Keratinocyte (primary cell): Measurements from ENCODE around the gene MPP2. TPM values are rescaled to one million over a fixed set of nuclear protein-coding genes. Genes with fewer than 3 reads are reported as not detected.

ENCODE experiments used
- DNase-seq: peaks from one replicate; pipeline ENCODE4 v3.0.0-alpha.2; 2011; ENCODE audit warnings: low read depth, missing footprints, low spot score
- FAIRE-seq: peaks from 2 replicates; lab custom pipeline; 2011; peaks lifted over from hg19 to GRCh38; lab: Jason Lieb, UNC
- H2AFZ ChIP-seq: 2 replicates; pipeline ENCODE4 v1.6.0; 2012; ENCODE audit warnings: low read length, control low read depth, inconsistent platforms; ENCODE audit not compliant: control insufficient read depth
- H3K27ac ChIP-seq: 2 replicates; pipeline ENCODE4 v1.5.1; 2011; ENCODE audit warnings: low read length; ENCODE audit not compliant: control insufficient read depth, insufficient read depth
- H3K27me3 ChIP-seq: 3 replicates; pipeline ENCODE4 v1.6.0; 2011; ENCODE audit warnings: low read length; ENCODE audit not compliant: control insufficient read depth, insufficient read depth; ENCODE audit errors: extremely low read depth
- H3K36me3 ChIP-seq, 2 experiments: 2 replicates in 1 of 2; 3 replicates in 1 of 2; pipeline ENCODE4 v1.5.1; 2011; ENCODE audit warnings: low read length in 2 of 2, mild to moderate bottlenecking in 1 of 2; ENCODE audit not compliant: control insufficient read depth in 2 of 2, insufficient read depth in 2 of 2; ENCODE audit errors: extremely low read depth in 1 of 2
- H3K4me1 ChIP-seq: 3 replicates; pipeline ENCODE4 v1.5.1; 2011; ENCODE audit warnings: low read length; ENCODE audit not compliant: control insufficient read depth, insufficient read depth; ENCODE audit errors: extremely low read depth
- H3K4me2 ChIP-seq: 3 replicates; pipeline ENCODE4 v1.6.0; 2011; ENCODE audit warnings: low read depth, low read length; ENCODE audit not compliant: control insufficient read depth, insufficient read depth; ENCODE audit errors: extremely low read depth
- H3K4me3 ChIP-seq, 3 experiments: fragments of 200-600 bp in 1 of 3; sonication (generic) in 1 of 3; 2 replicates in 2 of 3; 3 replicates in 1 of 3; pipeline ENCODE4 v1.5.1; 2011 to 2016; ENCODE audit warnings: low read length in 3 of 3, mild to moderate bottlenecking in 3 of 3, control low read depth in 2 of 3, inconsistent platforms in 1 of 3, low read depth in 1 of 3, mixed read lengths in 1 of 3, mixed run types in 1 of 3, moderate library complexity in 1 of 3; ENCODE audit not compliant: control insufficient read depth in 2 of 3, insufficient read depth in 2 of 3; ENCODE audit errors: extremely low read depth in 1 of 3
- H3K79me2 ChIP-seq: 2 replicates; pipeline ENCODE4 v1.6.0; 2012; ENCODE audit warnings: low read length; ENCODE audit not compliant: control insufficient read depth, insufficient read depth
- H3K9ac ChIP-seq: 3 replicates; pipeline ENCODE4 v1.6.0; 2011; ENCODE audit warnings: low read length; ENCODE audit not compliant: control insufficient read depth, insufficient read depth; ENCODE audit errors: extremely low read depth
- H3K9me1 ChIP-seq: 3 replicates; pipeline ENCODE4 v1.6.0; 2011; ENCODE audit warnings: low read length; ENCODE audit not compliant: control insufficient read depth, insufficient read depth; ENCODE audit errors: extremely low read depth
- H3K9me3 ChIP-seq: 2 replicates; pipeline ENCODE4 v1.5.1; 2012; ENCODE audit warnings: low read depth, low read length; ENCODE audit not compliant: control insufficient read depth
- H4K20me1 ChIP-seq: 3 replicates; pipeline ENCODE4 v1.6.0; 2011; ENCODE audit warnings: low read length; ENCODE audit not compliant: control insufficient read depth, insufficient read depth; ENCODE audit errors: extremely low read depth
- EZH2 ChIP-seq: IDR thresholded peaks from one replicate; pipeline ENCODE4 v1.6.1; 2012; ENCODE audit warnings: inconsistent platforms, mild to moderate bottlenecking, low read length, moderate library complexity
- dilution Hi-C: fragments of 300-500 bp; cut with MboI; formaldehyde crosslinking; loops from one replicate; pipeline ENCODE4 v1.7.0; 2020; ENCODE audit warnings: low sequenced_read_pairs; ENCODE audit not compliant: extremely low pct_ligation_motif_present
- polyA plus RNA-seq, 5 experiments: library from polyadenylated mRNA; depleted of rRNA in 3 of 5; stranded (reverse) in 3 of 5; stranded (forward) in 1 of 5; unstranded in 1 of 5; fragments of >200 nt; gene quantifications; 1 replicate in 1 of 5; 2 replicates in 3 of 5; 3 replicates in 1 of 5; pipeline versions ENCODE4 v1.2.1 to v1.2.3, GENCODE V29; 2011 to 2012; ENCODE audit warnings: missing spikeins in 2 of 5, low read depth in 1 of 5, low replicate concordance in 1 of 5
- TF ChIP-seq, protein P1 (sequence below), 3 experiments: IDR thresholded peaks in 1 of 3; conservative IDR thresholded peaks in 1 of 3; optimal IDR thresholded peaks in 1 of 3; 2 replicates in 2 of 3; 3 replicates in 1 of 3; pipeline versions ENCODE3 to v1.5.1; 2011; ENCODE audit warnings: low read length in 3 of 3, mild to moderate bottlenecking in 3 of 3, moderate library complexity in 2 of 3, control low read depth in 1 of 3, inconsistent platforms in 1 of 3; ENCODE audit not compliant: insufficient read depth in 2 of 3; ENCODE audit errors: extremely low read depth in 1 of 3

The MPP2 gene
- polyA plus RNA-seq, 1 donor (not counting 4 experiments of a cell fraction or from before 2014, with no cell fraction given): 0.12 TPM

DNA sequence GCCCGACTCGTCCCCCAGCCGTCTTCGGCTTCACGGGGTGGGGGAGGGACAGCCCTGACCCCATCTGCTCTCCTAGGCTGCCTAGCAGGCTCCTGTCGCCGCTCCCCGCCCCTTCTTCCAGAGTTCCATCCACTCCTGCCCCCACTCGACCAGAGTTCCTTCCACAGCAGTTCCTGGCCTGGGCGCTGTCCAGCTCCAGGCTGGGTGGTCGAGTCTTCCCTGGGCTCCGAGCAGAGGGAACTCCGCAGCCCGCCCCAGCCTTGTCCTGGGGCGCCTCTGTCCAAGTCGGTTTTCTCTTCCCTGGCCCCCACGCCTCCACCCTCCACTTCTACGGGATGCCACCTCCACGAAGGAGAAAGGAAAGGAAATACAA is 45.0 kb upstream of the MPP2 start:
- DNase-seq: no peak
- H3K4me3 ChIP-seq: no peak overlapping the region
- no peak overlapping the region for H3K9ac ChIP-seq
- H3K4me1 ChIP-seq: no peaks in the 10 kb centered on the region
- no peaks in the 10 kb centered on the region for H3K36me3 ChIP-seq
- no peaks in the 10 kb centered on the region for H3K9me1 ChIP-seq
- no peaks in the 10 kb centered on the region for H3K79me2 ChIP-seq
- no peak overlapping the region for H3K4me2 ChIP-seq
- H3K27me3 ChIP-seq: peaks cover 48% of the 10 kb centered on the region
- no peak overlapping the region for H2AFZ ChIP-seq
- no peaks in the 10 kb centered on the region for H3K9me3 ChIP-seq
- H3K27ac ChIP-seq: no peak overlapping the region
- no peak for FAIRE-seq
- no peak for TF ChIP-seq EZH2
- TF ChIP-seq, protein P1, sequence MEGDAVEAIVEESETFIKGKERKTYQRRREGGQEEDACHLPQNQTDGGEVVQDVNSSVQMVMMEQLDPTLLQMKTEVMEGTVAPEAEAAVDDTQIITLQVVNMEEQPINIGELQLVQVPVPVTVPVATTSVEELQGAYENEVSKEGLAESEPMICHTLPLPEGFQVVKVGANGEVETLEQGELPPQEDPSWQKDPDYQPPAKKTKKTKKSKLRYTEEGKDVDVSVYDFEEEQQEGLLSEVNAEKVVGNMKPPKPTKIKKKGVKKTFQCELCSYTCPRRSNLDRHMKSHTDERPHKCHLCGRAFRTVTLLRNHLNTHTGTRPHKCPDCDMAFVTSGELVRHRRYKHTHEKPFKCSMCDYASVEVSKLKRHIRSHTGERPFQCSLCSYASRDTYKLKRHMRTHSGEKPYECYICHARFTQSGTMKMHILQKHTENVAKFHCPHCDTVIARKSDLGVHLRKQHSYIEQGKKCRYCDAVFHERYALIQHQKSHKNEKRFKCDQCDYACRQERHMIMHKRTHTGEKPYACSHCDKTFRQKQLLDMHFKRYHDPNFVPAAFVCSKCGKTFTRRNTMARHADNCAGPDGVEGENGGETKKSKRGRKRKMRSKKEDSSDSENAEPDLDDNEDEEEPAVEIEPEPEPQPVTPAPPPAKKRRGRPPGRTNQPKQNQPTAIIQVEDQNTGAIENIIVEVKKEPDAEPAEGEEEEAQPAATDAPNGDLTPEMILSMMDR (optimal IDR thresholded peaks at IDR 0.05 in 1 of 3, IDR thresholded peaks at IDR 0.05 in 1 of 3, conservative IDR thresholded peaks at IDR 0.05 in 1 of 3; ENCODE audit: extremely low read depth in 1 of 3, insufficient read depth in 2 of 3, low read length in 3 of 3): no peak
- no peaks in the 10 kb centered on the region for H4K20me1 ChIP-seq
- dilution Hi-C loops: no loop called here

DNA sequence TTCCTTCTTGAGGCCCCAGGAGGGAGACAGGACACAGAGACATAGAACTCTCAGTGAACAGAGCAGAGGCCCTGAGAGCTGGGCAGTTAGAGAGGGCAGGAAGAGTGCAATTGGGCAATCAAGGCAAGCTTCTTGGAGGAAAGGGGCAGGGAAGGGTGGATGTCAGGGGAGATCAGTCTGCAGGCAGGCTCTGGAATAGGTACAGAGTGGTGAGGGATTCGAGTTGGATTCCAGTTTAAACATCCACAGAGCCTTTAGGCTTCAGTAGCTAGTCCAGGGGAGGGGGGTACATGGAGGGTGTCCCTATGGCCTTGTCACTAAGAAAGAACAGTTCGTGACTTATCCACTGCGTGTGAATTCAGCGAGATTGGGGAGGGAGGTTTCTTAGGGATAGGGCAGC is 44.4 kb upstream of the MPP2 start:
- no peak for FAIRE-seq

More for the DNA sequence above, 44.4 kb upstream of the MPP2 start:
- Histone ChIP-seq H3K9ac (no peak overlapping the region), H3K9me1 (no peaks in the 10 kb centered on the region), H3K4me2 (no peak overlapping the region), H4K20me1 (no peaks in the 10 kb centered on the region), H3K27me3 (peaks cover 48% of the 10 kb centered on the region), H3K27ac (no peak overlapping the region), H3K4me1 (no peaks in the 10 kb centered on the region), H3K4me3 (no peak overlapping the region), H3K9me3 (no peaks in the 10 kb centered on the region), H2AFZ (no peak overlapping the region), H3K79me2 (no peaks in the 10 kb centered on the region), H3K36me3 (no peaks in the 10 kb centered on the region)
- TF ChIP-seq, protein P1 (optimal IDR thresholded peaks at IDR 0.05 in 1 of 3, IDR thresholded peaks at IDR 0.05 in 1 of 3, conservative IDR thresholded peaks at IDR 0.05 in 1 of 3; ENCODE audit: extremely low read depth in 1 of 3, insufficient read depth in 2 of 3, low read length in 3 of 3): no peak
- TF ChIP-seq EZH2: no peak
- no peak for DNase-seq
- dilution Hi-C loops: no loop called here
